Measurements from ENCODE around the gene SMAGP.
"Not testable (repeated sequence)": the region's sequence is repeated elsewhere in the genome, so short reads cannot be mapped to it uniquely, and the experiment has no call there.

Gene SMAGP, protein sequence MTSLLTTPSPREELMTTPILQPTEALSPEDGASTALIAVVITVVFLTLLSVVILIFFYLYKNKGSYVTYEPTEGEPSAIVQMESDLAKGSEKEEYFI

GRCh38 chr12:51270067-51270950 lies at the start of gene SMAGP:
Gene SMAGP, minus strand, starts transcription at chr12:51270415. Its CDS starts 1,137 bp downstream, at chr12:51269278.
- peak; percentile 61 for DNase-seq

DNA sequence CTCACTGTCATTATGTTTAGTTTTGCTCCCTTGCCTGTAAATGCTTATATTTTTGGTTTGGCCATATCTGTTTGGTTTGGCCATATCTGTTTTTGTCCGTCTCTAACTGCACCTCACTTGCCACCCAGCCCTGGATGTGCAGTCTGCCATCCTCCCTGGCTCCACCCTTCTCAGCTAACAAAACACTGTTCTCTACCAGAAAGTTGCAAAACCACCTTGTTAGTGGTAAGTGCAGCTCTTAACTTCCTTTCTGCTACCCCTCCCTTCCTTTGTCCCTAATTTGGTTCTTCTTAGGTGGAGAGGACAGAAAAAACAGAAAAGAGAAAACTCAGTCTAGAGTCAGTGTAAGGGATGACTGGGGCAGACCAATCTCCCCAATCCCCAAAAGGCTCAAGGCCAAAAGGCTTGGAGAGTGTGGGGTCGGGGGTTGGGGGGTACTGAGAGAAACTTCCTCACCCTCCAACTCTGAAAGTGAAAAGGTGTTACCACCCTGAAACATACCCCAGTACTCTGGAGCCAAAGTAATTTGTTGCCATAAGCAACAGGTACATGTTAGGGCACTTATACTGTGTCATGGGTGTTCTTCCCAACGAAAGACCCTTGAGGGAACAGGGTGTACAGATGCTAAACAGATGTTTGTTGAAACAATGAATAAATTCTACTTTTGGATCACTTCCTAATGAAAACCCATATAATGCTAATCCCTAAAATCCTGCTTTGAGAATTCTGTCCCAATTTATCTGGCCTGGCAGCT lies 48.8 kb upstream of the SMAGP start:
- no peak for DNase-seq

GRCh38 chr12:51318057-51318806 lies 48.0 kb upstream of the SMAGP start:
- not testable (repeated sequence) for DNase-seq

DNA sequence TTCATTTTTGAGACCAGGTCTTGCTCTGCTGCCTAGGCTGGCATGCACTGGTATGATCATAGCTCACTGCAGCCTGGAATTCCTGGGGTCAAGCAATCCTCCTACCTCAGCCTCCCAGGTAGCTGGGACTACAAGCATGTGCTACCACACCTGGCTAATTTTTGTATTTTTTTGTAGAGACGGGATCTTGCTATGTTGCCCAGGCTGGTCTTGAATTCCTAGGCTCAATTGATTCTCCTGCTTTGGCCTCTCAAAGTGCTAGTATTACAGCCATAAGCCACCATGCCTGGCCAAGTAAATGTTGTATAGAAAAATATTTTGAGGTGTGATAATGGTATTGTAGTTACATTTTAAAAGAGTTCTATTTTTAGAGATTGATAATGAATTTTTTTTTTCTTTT lies 41.2 kb upstream of the SMAGP start:
- DNase-seq = no peak

DNA sequence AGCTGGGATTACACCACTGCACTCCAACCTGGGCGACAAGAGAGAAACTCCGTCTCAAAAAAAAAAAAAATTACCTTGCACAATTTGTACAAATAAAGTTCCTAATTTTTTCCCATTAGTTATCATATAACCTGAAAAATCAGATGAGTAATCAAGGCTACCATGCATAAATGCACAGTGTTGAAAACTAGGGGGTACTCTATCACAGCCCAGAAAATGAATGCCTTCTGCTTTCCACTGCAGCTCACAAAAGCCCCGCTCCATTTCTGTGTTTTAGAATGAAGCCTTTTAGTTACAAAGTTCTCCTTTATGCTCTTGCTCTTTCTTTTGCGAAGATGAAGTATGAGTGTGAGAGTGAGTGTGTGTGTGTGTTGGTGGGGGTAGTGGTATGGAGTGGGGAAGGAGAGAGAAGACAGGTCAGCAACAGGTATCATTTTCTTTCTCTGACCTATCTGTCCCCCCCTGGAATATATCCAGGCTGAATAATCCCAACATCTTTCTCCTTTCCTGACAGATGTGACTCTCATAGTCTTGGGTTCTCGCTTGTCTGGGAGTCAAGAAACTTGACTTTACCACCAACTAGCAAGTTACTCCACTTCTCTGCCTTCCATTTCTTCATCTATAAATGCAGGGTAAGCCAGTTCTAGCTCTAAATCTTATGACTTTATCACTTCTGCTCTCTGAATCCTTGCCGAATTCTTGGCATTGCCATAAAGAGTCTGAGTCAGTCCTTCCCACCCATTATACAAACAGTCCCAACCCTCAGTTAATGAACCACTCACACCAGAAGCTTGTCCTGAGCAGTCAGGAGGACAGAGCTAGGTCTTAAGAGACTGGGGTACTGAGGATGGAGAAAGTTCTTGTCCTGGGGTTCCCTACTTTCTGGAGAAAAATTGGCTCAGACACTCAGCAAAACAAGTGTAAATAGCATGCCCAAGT lies 37.7 kb upstream of the SMAGP start:
- peak; percentile 81 for DNase-seq

DNA sequence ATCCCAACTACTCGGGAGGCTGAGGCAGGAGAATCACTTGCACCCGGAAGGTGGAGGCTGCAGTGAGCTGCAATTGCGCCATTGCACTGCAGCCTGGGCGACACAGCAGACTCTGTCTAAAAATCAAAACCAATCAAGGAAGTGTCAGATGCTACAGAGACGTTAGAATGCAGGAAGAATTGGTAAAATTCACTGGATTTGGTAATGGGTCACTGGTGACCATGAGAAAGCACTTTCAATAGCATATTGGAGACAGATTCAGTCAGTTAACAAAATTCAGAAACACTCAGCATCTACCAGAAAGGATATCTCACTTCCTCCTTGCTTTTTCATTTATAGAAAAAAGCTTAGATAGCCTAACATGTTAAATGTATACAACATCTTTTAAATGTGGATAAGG lies 36.3 kb upstream of the SMAGP start:
- DNase-seq = no peak

DNA sequence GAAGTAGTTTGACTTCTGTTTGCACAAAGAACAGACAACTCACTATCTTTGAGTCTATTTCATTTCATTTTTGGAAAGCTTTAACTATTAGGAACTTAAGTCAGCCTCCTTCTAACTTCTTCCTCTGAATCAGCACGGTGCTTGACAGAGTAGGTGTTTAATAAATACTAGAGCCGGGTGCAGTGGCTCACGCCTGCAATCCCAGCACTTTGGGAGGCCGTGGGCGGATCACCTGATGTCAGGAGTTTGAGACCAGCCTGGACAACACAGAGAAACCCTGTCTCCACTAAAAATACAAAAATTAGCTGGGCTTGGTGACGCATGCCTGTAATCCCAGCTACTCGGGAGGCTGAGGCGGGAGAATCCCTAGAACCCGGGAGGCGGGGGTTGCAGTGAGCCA lies 30.6 kb upstream of the SMAGP start:
- not testable (repeated sequence) for DNase-seq

- no peak for DNase-seq
Measured at GRCh38 chr12:51295651-51296050, 25.4 kb upstream of the SMAGP start.

DNA sequence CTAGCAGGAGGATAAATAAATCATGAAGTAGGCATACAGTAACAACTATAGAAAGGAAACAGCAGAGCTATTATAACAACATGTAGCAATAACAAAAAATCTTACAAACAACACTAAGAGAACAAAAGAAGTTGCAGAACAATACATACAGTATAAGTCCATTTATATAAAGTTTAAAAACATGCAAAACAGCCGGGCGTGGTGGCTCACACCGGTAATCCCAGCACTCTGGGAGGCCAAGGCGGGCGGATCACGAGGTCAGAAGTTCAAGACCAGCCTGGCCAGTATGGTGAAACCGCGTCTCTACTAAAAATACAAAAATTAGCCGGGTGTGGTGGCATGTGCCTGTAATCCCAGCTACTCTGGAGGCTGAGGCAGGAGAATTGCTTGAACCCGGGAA lies 23.9 kb upstream of the SMAGP start:
- DNase-seq = not testable (repeated sequence)

- DNase-seq = no peak
Measured at GRCh38 chr12:51293696-51294095, 23.5 kb upstream of the SMAGP start.

GRCh38 chr12:51291603-51292513 lies 21.6 kb upstream of the SMAGP start:
- DNase-seq = not testable (repeated sequence)

DNA sequence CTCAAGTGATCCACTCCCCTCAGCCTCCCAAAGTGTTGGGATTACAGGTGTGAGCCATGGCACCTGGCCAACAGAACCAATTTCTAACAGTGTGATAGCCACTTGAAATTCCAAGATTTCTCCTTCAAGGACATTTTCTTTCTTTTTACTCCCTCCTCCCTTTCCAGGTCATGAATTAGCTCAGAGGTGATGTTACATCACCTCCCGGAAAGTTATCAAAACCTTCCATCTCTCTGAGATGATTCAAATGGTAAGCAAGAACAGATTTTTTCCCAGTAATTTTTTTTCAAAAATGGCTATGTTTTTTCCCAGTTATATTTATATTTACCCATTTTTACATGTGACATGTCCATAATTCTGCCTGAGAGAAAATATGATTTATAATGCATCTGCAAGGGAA lies 15.6 kb upstream of the SMAGP start:
- no peak for DNase-seq

GRCh38 chr12:51281202-51281924 lies 11.1 kb upstream of the SMAGP start:
- DNase-seq = peak; percentile 63

- DNase-seq = no peak
Measured at GRCh38 chr12:51275088-51275487, 4.9 kb upstream of the SMAGP start.

- not testable (repeated sequence) for DNase-seq
Measured at GRCh38 chr12:51272810-51273209, 2.6 kb upstream of the SMAGP start.

- DNase-seq = peak; percentile 85
Measured at GRCh38 chr12:51270951-51271518, 820 bp upstream of the SMAGP start.

GRCh38 chr12:51269174-51270066 lies 795 bp downstream of the SMAGP start:
- peak; percentile 35 for DNase-seq

GRCh38 chr12:51265024-51265423 lies 5.2 kb downstream of the SMAGP start:
- no peak for DNase-seq

DNA sequence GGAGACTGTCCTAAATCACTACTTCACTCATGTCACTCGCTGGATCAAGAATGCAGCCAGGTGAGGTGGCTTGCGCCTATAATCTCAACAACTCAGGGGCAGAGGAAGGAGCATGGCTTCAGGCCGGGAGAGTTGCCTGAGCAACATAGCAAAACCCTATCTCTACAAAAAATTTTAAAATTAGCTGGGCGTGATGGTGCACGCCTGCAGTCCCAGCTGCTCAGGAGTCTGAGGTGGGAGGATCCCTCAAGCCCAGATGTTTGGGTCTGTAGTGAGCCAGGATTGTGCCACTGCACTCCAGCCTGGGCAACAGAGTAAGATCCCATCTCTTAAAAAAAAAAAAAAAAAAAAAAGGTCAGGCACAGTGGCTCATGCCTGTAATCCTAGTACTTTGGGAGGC lies 5.9 kb downstream of the SMAGP start:
- DNase-seq = no peak
